Middle frontal gyrus (tissue), 1 donor: ENCODE results near the gene MAP6.

Source experiments
- DNase-seq: peaks from one replicate; pipeline ENCODE4 v3.0.0-alpha.2; 2015; ENCODE audit warnings: low spot score; ENCODE audit errors: extremely low spot score

MAP6 gene

DNA sequence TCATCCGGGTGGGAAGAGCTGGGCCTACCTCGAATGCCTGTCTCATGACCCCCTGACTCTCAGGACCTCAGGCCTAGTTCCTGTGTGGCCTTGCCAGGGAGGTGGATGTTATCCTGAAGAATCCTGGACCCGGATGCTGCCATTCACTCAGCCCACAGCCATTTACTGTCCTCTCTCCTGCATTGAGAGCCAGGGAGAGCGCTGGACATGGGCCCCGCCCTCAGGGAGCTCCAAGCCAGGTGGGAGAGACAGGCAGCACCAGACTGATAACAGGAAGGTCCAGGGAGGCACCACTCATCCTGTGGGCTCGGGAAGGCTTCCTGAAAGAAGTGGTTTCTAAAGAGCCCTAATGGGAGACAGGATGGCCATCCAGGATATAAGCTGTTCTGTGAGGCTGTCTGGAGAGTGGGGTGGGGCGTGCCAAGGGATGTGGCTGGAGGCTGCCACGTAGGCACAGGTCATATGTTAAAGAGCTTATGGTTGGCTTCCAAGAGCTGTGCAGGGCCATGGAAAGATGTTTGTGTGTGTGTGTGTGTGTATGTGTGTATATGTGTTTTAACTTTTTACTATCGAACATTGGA, 98.2 kb downstream of the MAP6 start:
- DNase-seq: no peak

DNA sequence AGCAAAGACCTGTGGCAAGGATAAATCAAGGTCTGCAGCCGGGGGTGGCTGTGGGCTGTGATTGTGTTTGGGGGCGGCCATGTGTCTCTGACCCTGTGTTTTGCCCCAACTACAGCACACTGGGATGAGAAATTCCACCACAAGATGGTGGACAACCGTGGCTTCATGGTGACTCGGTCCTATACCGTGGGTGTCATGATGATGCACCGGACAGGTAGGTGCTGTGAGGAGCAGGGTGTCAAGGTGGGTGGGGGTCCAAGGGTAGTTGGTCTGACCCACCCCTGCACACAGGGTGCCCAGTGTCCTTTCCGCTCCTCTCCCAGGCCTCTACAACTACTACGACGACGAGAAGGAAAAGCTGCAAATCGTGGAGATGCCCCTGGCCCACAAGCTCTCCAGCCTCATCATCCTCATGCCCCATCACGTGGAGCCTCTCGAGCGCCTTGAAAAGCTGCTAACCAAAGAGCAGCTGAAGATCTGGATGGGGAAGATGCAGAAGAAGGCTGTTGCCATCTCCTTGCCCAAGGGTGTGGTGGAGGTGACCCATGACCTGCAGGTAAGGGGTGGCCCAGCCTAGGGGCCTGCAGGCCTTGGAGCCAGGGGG, 100.1 kb downstream of the MAP6 start:
- DNase-seq: no peak

DNA sequence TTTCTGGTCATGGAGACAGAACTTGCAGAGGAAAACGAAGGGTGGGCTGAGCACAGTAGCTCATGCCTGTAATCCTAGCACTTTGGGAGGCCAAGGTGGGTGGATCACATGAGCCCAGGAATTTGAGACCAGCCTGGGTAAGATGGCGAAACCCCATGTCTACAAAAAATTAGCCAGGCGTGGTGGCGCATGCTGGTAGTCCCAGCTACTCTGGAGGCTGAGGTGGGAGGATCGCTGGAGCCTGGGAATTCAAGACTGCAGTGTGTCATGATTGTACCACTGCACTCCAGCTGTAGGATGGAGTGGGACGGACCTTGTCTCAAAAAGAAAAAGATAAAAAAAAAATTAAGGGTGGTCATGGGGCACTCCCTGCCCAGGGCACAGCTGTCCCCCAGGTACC, 100.9 kb downstream of the MAP6 start:
- no peak for DNase-seq

DNA sequence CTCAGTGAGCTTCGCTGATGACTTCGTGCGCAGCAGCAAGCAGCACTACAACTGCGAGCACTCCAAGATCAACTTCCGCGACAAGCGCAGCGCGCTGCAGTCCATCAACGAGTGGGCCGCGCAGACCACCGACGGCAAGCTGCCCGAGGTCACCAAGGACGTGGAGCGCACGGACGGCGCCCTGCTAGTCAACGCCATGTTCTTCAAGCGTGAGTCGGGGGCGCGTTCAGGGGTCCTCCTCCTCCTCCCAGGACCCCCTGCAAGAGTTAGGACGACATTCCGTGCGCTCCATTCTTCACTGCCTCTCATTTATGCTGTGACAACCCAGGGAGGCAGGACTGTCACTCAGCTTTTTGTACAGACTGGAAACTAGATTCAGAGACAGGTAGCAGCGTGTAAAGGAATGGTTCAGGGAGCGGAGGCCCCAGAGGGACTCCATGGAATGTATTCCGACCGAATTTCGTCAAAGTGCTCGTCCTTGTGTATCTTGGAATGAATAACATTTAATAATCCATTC, 102.0 kb downstream of the MAP6 start:
- DNase-seq: no peak

DNA sequence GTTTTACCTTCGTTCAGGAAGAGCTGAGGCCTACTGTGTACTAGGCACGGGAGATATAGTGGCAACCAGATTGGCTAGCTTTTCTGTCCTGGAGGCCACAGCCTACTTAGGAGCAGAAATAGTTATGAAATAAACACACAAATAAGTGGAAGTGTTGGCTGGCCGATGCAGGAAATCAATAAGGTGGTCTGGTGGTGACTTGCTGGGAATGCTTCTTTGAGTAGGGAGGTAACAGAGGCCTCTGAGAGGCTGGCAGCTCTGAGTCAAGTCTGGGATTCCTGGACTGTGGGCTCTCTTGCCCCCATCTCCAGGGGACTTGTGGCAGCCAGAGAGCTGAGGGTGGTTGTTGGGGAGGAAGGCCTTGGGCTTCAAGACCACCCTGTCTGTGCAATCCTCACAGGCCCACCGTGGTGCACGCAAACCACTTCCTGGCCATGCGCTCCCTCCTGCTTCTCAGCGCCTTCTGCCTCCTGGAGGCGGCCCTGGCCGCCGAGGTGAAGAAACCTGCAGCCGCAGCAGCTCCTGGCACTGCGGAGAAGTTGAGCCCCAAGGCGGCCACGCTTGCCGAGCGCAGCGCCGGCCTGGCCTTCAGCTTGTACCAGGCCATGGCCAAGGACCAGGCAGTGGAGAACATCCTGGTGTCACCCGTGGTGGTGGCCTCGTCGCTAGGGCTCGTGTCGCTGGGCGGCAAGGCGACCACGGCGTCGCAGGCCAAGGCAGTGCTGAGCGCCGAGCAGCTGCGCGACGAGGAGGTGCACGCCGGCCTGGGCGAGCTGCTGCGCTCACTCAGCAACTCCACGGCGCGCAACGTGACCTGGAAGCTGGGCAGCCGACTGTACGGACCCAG, 102.7 kb downstream of the MAP6 start:
- DNase-seq: no peak

DNA sequence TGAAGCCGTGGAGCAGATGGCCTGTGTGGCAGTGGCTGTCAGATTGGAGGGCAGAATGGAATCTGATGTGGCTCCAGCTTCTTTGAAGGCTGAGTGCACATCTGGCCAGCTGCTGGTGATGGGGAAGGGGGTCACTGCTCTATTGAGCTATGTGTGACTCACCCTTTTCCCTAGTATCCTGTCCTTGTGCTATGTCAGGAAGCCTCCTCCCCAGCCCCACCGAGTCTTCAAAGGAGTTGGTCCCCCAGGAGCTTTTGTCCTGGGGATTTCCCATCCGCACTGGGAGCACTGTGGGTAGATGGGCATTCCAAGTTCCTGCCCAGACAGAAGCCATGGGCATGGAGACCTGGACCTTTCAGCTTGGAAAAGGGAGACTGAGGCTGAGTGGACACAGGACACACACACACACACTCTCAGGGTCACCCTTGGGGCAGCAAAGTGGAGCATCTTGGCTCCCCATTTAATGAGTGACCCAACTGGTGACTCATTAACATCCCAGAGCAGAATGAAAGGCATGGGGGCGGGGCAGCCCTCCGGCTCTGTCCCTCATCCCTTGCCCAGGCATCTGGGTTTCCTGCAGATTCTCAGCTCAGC, 103.5 kb downstream of the MAP6 start:
- DNase-seq: no peak

DNA sequence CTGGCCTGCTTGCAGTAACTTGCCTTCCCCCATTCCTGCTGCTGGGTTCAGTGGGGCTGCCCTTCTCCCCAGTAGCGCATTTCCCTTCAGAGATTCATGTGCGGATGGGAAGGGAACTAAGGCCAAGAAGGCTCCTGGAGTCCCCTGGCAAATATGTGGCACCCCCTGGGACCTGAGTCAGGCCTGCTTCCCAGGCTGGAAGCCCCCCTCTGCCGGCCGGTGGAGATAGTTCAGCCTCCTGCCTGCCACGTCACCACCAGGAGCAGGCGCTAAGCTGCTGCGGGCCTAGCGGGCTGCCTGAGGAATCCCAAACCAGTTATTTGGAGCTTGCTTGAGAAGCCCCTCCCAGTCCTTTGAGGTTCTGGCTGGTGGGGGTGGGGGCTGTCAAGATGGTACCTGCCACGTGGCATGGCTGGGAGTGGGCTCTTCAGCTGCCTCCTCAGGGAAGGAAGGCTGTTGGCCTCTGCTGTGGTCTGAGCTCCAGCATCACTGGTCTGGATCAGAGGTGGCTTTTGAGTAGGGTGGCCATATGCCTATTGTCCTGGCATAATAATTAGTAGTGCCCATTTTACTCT, 104.8 kb downstream of the MAP6 start:
- DNase-seq: no peak

DNA sequence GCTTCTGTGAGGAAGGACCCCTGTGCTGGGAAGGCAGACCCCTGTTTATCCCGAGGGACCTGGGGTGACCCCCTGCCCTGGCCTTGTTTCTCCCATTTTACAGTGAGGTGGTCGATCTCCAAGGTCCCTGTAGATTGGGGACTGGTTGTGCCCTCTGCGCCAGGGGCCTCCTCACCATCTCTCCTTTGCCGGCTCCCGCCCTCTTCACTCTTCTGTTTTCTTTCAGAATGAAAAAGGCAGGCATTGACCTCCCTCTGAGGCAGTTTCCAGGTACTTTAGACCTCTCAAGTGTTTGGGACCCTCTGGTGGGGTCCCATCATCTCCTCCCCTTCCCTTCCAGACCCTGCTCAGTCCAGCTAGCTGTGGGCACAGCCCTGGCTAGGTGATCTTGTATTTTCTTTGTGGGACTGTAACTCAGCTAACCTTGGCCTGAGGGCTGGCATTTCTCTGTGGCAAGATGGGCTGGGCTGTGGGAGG, 105.3 kb downstream of the MAP6 start:
- no peak for DNase-seq

DNA sequence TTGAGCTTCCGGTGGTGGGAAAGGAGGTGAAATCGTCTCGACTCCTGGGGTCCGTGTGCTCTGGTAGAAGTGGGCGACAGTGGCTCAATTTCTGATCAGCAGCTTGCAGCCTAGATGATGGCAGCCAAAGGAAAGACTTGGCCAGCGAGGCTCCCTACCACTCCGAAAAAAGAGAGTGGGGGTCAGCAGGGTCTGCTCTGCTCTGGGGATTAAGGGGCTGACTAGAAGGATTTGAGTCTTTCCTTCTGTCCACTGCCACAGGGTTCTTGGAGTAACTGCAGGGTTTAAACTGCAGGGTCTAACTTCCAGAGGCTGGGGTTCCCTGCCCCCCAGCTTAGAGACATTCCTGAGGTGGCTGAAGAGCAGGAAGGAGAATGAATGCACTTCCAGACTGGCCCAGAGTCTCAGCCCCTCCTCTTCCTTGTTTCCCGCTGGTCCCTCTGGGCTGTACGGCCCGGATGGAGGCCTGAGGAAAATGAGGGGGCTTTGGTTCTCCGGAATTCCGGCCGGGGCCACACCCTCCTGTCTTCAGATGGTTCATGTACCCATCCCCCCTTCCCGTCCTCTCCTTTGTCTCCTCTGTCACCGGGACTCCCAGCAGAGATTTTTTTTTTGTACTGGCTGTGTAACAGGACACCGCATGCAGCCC, 105.9 kb downstream of the MAP6 start:
- no peak for DNase-seq

DNA sequence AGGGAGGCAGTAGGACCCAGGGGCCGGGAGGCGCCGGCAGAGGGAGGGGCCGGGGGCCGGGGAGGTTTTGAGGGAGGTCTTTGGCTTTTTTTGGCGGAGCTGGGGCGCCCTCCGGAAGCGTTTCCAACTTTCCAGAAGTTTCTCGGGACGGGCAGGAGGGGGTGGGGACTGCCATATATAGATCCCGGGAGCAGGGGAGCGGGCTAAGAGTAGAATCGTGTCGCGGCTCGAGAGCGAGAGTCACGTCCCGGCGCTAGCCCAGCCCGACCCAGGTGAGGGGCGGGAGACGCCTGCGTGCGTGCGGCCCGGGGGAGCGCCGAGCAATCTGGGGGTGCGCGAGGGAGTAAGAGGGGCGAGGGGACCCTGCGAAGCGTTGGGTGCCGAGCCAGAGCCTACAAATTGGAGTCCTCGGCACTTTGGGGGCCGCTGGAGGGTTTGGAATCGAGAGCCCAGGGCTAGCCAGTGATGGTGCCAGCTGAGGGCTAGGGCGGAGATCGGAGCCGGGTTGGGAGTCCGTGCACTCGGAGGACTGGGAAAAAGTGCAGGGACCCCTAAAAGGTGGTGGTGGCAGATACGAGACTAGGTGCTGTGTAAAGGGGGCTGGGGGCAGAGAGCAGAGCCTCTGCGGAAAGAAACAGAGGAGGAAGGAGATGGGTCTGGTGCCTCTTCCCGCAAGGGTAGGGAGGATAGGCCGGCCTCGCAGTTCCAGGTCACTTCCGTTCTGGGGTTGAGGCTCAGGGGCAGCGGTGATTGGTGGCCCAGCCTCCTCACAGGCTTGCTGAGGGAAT, 106.6 kb downstream of the MAP6 start, which contains the start of gene SERPINH1:
Gene SERPINH1, plus strand, starts transcription at position 206 of the 788 bp plus-strand sequence. CDS start 4,097 bp downstream, outside the sequence.
- DNase-seq: peak; percentile 18

DNA sequence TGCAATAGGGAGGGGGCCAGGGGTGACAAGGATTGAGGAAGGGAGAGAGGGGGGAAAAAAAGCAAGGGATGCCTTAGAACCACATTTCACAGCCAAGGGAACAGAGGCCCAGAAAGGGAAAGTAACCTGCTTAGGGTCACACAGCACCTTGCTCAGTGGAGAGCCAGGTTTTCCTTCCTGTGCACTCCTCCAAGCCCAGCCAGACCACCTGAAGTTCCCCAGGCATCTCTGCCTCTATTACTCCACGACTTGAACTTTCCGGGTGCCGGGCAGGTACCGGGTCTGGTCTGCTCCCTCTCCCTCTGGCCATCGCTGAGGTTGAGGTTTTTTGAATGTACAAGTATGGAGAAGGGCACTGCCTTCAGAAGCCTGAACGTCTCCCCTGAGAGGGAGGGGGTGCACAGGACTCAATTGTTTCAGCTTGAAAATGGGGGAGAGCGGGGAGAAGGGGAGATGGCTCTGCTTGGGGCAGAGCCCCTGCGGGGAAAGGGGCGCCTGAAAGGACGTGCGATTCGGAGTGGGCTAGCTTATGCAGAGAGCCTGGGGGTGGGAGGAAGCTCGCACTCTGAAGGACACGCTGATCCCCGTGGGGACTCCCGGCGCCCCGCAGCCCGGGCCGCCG, 107.3 kb downstream of the MAP6 start:
- no peak for DNase-seq

DNA sequence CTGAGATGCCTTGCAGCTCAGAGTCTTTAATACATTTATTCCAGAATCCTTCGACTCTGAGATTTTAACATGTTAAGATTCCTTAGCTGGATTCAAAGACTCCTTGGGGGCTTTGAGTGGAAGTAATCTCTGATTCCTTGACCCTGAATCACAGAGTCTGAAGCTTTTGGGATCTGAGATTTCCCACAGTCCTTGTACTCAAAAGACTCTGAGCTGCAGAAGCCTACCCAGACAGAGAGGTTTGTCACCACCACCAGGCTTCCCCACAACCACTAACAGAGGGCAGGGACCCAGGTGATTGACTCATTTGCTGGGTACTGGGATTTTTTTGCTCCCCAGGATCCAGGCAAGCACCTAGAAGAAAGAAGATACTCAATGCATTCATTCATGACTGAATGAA, 108.2 kb downstream of the MAP6 start:
- DNase-seq: no peak

DNA sequence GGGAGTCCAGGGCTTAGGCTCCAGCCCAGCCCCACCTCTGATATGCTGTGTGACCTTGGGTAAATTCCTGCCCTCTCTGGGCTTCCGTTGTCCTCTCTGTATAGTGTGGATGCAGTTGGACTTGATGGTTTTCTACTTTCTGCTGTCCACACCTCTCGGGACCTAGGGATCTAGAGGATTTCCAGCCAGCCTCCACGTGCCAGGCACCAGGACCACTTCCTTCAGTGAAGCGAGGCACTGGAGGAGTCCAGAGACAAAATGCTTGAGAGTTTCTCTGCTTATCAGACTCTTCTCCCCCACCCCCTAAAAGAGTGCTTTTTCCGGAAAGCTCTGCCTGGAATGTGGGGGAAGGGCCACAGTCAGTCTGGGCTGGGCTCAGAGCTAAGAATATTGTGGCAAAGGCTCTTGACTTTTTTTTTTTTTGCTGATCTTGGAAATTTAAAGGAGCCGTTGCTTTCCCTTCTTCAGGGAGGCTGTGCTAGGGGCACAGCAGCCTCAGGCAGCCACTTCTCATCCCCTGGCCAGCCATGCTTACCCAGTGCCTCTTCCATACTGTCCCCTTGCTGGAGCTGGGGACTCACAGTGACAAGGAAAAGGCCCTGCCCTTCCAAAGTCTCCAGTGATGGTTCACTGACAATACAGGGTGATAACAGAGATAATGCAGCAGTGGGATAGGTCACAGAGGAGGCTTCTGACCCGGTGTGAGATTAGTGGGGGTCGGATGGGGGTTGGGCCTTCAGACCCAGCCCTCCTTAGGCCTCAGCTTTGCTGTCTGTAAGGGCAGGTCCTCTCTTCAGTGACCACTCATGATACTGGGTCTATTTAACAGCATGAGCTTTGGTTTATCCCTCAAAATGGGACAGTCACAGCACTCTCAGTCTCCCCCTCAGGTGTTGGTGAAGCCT, 109.6 kb downstream of the MAP6 start:
- DNase-seq: no peak

DNA sequence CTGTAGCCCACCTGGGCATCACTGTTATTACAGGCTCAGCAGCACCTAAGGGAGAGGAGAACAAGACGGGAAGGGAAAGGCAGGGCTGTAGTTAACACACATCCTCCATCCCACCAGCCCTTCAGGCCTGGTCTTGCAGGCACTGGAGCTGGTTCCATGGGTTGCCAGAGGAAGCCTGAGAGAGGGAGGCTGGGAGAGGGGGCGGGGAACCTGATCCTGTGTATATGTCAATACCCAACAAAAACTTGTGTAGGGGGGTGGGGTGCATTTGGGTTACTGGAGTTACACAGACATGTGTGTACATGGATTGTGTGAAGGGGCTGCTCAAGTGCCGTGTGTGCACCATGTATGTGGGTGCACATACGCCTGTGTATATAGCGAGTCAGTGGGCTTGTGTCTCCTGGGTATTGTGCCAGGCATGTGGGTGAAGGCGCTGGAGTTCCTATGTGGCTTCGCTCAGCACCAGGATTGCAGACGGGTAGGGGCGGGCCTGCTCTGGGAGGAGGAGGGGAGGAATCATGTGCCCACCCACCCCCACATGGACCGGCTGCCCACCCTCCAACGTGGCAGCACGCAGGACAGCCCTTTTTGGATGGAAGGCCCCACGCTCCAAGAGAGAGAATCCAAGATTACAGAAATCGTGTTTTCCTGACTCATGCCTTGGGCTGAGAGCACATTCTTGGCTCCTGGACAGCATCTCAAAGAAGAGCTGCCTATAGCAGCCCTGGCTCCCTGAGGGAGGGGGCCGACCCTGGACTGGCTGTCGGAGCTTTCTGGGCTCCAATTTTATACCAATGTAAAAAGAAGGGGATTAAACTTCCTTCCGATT, 111.0 kb downstream of the MAP6 start:
- peak; percentile 43 for DNase-seq

DNA sequence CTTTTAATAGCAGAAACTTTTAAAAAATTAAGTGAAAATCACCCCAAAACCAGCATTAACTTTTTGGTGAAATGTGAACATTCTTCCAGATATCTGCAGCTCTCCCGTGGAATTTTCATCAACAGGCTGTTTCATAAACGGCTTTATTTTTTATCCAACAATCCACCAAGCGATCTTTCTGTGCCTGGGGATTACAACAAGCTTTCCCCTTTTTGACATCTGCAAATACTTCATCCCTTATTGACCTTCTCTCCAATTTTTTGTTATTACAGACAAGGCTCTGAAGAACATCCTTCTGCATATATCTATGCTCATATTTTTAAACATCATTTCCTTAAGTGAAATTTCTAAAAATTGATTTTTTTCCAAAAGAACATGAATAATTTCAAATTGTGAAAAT, 112.6 kb downstream of the MAP6 start:
- DNase-seq: no peak

DNA sequence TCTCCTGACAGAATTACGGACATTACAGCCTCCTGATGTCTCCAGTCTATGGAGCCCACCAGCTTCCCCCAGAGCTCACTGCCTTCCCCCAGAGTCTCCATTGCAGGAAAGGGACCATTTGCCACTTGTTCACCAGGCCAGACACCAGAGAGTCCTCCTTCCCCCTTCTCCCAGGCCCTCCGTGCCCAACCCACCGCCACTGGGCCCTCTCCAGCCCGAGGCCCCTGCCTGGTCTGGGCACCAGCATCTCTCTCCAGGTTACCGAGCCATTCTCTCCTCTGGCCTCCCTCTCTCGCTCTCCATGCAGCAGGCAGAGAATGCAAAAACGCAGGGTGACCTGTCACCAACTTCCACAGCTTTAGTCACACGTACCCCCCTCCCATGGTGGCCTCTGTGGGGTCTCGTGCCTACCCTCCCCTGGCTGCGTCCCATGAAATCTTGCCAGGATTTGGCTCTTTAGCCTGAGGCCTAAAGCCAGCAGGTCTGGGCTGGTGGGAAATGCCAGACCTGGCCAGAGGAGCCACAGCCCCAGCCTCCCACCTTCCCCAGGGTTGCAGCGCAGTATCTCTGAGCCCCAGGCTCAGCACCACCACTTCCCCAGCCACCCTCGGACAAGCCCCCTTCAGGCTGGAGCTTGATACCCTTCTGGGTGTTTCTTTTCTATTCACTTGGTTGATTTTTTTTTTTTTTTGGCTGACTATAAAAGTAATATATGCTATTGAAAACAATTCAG, 113.6 kb downstream of the MAP6 start:
- DNase-seq: no peak
